GM12873 (cell line): ENCODE data around the gene CDHR2.

Experiments used
- TF ChIP-seq, protein P1 (sequence below): IDR thresholded peaks from 2 replicates; pipeline ENCODE4 v1.5.1; 2012; ENCODE audit warnings: low read depth, mild to moderate bottlenecking, moderate library complexity, low read length, control low read depth; ENCODE audit not compliant: insufficient read depth; ENCODE audit errors: missing control alignments

Gene CDHR2

DNA sequence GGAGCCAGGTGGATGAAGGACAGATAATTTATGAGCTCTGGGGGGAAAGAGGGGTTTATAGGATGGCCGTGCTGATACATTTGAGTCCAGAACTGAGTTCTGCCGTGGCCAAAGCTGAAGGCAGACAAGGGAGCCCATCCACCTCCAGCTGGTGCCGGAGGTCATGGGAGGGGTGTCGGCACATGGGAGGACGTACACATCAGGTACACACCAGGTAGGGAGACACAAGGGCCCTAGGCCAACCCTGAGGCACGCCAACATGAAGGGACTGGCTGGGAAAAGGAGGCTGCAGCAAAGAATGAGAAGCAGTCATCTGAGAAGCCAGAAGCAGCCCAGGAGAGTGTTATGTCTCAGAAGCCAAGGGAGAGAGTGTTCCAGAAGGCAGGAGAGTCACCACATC is 62.9 kb downstream of the CDHR2 start:
- TF ChIP-seq, protein P1, sequence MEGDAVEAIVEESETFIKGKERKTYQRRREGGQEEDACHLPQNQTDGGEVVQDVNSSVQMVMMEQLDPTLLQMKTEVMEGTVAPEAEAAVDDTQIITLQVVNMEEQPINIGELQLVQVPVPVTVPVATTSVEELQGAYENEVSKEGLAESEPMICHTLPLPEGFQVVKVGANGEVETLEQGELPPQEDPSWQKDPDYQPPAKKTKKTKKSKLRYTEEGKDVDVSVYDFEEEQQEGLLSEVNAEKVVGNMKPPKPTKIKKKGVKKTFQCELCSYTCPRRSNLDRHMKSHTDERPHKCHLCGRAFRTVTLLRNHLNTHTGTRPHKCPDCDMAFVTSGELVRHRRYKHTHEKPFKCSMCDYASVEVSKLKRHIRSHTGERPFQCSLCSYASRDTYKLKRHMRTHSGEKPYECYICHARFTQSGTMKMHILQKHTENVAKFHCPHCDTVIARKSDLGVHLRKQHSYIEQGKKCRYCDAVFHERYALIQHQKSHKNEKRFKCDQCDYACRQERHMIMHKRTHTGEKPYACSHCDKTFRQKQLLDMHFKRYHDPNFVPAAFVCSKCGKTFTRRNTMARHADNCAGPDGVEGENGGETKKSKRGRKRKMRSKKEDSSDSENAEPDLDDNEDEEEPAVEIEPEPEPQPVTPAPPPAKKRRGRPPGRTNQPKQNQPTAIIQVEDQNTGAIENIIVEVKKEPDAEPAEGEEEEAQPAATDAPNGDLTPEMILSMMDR = no peak

DNA sequence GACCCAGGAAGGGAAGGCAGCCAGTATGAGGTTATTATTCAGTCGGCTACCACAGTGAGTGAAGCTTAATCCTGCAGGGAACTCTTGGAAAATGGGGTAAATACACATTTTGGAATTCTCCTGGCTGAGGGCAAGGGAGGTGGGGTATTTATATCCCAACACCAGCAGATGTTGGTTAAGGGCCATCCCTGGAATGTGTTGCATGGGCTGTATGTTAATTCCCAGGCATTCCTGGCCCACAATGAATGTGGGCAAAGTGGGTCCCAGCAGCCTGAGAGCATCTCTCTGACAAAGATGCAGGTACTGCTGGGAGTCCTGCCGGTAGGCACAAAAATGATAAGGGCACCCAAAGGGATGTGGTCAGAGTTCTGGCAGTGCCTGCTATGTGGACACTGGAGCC is 63.7 kb downstream of the CDHR2 start:
- TF ChIP-seq, protein P1 = no peak

DNA sequence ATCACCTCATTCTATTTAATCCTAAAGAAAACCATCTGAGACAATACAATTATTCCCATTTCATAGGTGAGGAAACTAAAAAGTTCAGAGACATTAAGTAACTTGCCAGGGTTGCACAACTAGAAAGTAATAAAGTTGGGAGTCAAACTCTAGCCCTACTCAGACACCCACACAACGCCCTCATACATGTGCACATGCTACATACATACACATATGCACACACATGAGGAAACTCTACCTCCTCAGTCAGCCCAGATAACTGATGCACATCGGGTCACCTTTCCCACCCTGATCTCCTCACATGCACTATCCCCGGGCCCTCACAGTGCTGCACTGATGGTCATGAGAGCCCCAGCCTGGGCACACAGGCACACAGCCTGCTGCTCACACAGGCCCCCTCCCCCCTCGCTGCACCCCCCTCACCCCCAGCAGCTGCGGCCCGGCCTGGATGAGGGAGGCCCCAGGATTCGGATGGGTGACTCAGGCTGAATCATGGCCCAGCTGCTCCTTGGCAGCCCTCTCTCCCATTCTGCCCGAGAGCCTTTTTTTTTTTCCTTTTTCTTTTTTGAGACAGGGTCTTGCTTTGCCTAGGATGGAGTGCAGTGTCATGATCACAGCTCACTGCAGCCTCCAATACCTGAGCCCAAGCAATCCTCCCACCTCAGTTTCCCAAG is 65.8 kb downstream of the CDHR2 start:
- TF ChIP-seq, protein P1 = no peak

DNA sequence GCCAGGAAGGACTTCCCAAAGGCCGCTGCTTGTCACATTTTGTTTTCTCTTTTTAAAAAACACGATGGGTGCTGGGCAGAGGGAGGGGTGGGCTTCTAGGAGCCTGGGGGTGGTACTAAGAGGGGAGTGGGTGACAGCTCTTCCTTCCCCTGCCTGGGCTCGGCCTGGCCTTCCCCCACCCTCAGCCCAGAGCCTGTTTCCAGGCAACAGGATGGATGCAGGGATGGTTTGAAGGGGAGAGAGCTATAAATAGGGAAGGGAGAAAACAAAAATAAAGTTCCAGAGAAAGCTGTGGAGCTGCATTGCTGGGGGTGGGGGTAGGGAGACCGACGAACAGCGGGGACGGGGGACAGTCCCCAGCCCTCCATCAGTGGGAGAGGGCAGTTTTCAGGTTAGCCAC is 67.4 kb downstream of the CDHR2 start:
- TF ChIP-seq, protein P1 = no peak

DNA sequence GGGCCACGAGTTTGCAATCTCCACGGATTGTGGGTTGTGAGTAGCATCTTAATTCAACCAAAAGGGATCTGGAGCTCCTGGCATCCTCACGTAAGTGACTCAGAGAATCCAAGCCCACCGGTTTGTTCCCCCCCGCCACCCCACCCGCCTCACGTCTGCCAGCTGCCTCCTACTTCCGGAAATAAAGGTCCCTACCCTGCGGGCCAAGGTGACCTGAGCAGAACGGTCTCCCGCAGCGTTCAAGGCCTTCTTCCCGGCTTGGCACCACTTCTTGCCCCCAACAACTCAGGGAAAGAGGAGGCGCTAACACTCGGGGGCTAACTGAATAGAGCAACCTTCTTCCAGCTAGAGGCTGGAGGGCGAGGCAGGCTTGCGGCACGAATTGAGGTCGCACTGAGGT is 69.6 kb downstream of the CDHR2 start:
- TF ChIP-seq, protein P1 = no peak

DNA sequence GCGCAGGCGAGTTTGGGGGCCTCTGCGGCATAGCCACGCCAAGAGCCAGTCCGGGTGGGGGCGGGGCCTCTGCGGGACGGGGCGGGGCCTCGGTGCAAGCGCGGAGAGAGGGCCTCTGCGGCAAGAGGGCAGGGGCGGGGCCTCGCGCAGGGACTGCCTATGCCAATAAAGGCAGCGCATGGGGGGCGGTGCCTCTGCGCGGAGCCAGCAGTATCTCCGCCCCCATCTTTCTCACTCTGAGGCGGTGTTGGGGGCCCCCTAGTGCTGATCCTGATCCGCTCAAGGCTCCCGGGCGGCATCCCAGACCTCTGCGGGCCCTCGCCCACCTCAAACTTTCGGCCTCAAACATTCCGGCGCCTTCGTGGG is 70.0 kb downstream of the CDHR2 start:
- TF ChIP-seq, protein P1 = peak; percentile 34

DNA sequence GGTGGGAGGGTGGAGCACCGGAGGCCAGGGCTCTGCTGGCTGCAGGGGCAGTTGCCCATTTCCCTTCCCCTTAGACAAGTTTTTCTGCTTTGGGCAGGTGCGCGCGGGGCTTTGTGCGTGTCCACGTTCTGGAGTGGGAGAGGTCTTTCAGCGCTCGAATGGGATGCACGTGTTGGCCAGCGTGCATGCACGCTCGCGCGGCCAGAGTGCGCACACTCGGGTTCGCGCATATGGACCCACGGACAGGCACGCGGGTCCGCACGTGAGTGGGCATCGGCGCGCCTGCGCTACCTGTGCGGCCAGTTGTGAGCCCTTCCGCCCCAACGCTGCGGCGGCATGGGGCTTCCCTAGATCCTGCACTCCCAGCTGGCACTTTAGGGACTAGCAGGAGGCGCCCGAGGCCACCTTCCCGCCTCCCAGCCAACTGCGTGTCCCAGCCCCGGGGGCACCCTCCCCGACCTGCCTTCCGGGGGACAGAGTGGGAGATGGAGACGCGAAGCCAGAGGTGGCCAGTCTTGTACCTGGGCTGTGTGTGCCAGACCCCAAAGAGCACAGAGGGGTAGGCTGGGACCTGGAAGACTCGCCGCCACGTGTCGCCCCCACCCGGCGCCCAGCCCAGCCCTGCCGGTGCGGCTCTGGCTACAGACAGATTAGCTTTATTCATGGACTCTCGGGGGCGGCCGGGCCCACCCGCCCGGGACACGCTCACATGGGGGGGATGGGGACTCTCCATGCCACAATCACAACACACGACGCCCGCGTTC is 70.6 kb downstream of the CDHR2 start:
- TF ChIP-seq, protein P1 = no peak
